ENCODE results near the gene PSD2. TPM values are rescaled to one million over a fixed set of nuclear protein-coding genes. Genes with fewer than 3 reads are reported as not detected.
A peak's percentile ranks its signal among the peaks of the same experiment; 100 is the strongest.

The PSD2 gene
- total RNA-seq, 1 experiment from 2014 or later, result 0.10 TPM

- DNase-seq (ENCODE audit: low read depth), result no peak
Observed at GRCh38 chr5:139854029-139854605, 58.5 kb downstream of the PSD2 start.

GRCh38 chr5:139854953-139855352 is 59.3 kb downstream of the PSD2 start:
- DNase-seq (ENCODE audit: low read depth), result no peak

GRCh38 chr5:139855451-139855850 is 59.8 kb downstream of the PSD2 start:
- no peak for DNase-seq (ENCODE audit: low read depth)

GRCh38 chr5:139855946-139856540 is 60.4 kb downstream of the PSD2 start:
- no peak for DNase-seq (ENCODE audit: low read depth)

GRCh38 chr5:139856714-139857113 is 61.1 kb downstream of the PSD2 start:
- no peak for DNase-seq (ENCODE audit: low read depth)

GRCh38 chr5:139859013-139859412 is 63.4 kb downstream of the PSD2 start:
- no peak for DNase-seq (ENCODE audit: low read depth)

- DNase-seq (ENCODE audit: low read depth), result no peak
Observed at GRCh38 chr5:139861021-139861888, 65.6 kb downstream of the PSD2 start.

GRCh38 chr5:139861889-139862207 is 66.2 kb downstream of the PSD2 start:
- no peak for DNase-seq (ENCODE audit: low read depth)

- peak; percentile 51 for DNase-seq (ENCODE audit: low read depth)
Observed at GRCh38 chr5:139862313-139862712, 66.7 kb downstream of the PSD2 start.

- no peak for DNase-seq (ENCODE audit: low read depth)
Observed at GRCh38 chr5:139862803-139863202, 67.2 kb downstream of the PSD2 start.

- no peak for DNase-seq (ENCODE audit: low read depth)
Observed at GRCh38 chr5:139863361-139863760, 67.8 kb downstream of the PSD2 start.

GRCh38 chr5:139863855-139864558 is 68.4 kb downstream of the PSD2 start:
- DNase-seq (ENCODE audit: low read depth), result peak; percentile 37

- DNase-seq (ENCODE audit: low read depth), result no peak
Observed at GRCh38 chr5:139864716-139865483, 69.3 kb downstream of the PSD2 start.

- DNase-seq (ENCODE audit: low read depth), result no peak
Observed at GRCh38 chr5:139867109-139867508, 71.5 kb downstream of the PSD2 start.

GRCh38 chr5:139867581-139867980 is 72.0 kb downstream of the PSD2 start:
- no peak for DNase-seq (ENCODE audit: low read depth)

GRCh38 chr5:139869042-139869790 is 73.6 kb downstream of the PSD2 start:
- no peak for DNase-seq (ENCODE audit: low read depth)

GRCh38 chr5:139870677-139871076 is 75.1 kb downstream of the PSD2 start:
- no peak for DNase-seq (ENCODE audit: low read depth)

GRCh38 chr5:139871614-139872013 is 76.0 kb downstream of the PSD2 start:
- DNase-seq (ENCODE audit: low read depth), result no peak

- no peak for DNase-seq (ENCODE audit: low read depth)
Observed at GRCh38 chr5:139872052-139872766, 76.6 kb downstream of the PSD2 start.
